Left forelimb (tissue), 1 donor: ENCODE data around the gene MSS51.

Experiments used
- DNase-seq: peaks from one replicate; pipeline ENCODE4 v3.0.0-alpha.2; 2018; ENCODE audit warnings: low spot score

Gene MSS51

GRCh38 chr10:73433538-73433867 is at the start of gene MSS51:
MSS51 (minus strand) TSS chr10:73433561; CDS start chr10:73428284, 5,277 bp downstream.
- no peak for DNase-seq

- no peak for DNase-seq
These were observed 46.8 kb upstream of the MSS51 start for GRCh38 chr10:73480158-73480557.

GRCh38 chr10:73478636-73479035 is 45.3 kb upstream of the MSS51 start:
- no peak for DNase-seq

- no peak for DNase-seq
These were observed 37.9 kb upstream of the MSS51 start for GRCh38 chr10:73471226-73471625.

GRCh38 chr10:73469579-73469978 is 36.2 kb upstream of the MSS51 start:
- no peak for DNase-seq

GRCh38 chr10:73467206-73467605 is 33.8 kb upstream of the MSS51 start:
- DNase-seq, result no peak

GRCh38 chr10:73465978-73466726 is 32.8 kb upstream of the MSS51 start:
- DNase-seq, result no peak

GRCh38 chr10:73460897-73461296 is 27.5 kb upstream of the MSS51 start:
- no peak for DNase-seq

- DNase-seq, result no peak
These were observed 26.4 kb upstream of the MSS51 start for GRCh38 chr10:73459683-73460314.

GRCh38 chr10:73456187-73456890 is 23.0 kb upstream of the MSS51 start:
- no peak for DNase-seq

GRCh38 chr10:73449113-73449512 is 15.8 kb upstream of the MSS51 start:
- no peak for DNase-seq

- no peak for DNase-seq
These were observed 15.0 kb upstream of the MSS51 start for GRCh38 chr10:73448384-73448783.

- DNase-seq, result no peak
These were observed 13.6 kb upstream of the MSS51 start for GRCh38 chr10:73446926-73447325.

- DNase-seq, result no peak
These were observed 11.1 kb upstream of the MSS51 start for GRCh38 chr10:73444457-73444856.

GRCh38 chr10:73439605-73440312 is 6.4 kb upstream of the MSS51 start:
- no peak for DNase-seq

- no peak for DNase-seq
These were observed 5.7 kb upstream of the MSS51 start for GRCh38 chr10:73439055-73439454.

GRCh38 chr10:73432646-73433537 is 469 bp downstream of the MSS51 start:
- DNase-seq, result no peak

- DNase-seq, result no peak
These were observed 7.0 kb downstream of the MSS51 start for GRCh38 chr10:73426318-73426717.

GRCh38 chr10:73424478-73424877 is 8.9 kb downstream of the MSS51 start:
- no peak for DNase-seq

- no peak for DNase-seq
These were observed 10.1 kb downstream of the MSS51 start for GRCh38 chr10:73423309-73423708.

- DNase-seq, result no peak
These were observed 16.8 kb downstream of the MSS51 start for GRCh38 chr10:73416571-73416970.
